NCI-H1930 (cell line): ENCODE results near the gene HUWE1.
A peak's percentile ranks its signal among the peaks of the same experiment; 100 is the strongest.
"Not testable (repeated sequence)": the region's sequence is repeated elsewhere in the genome, so short reads cannot be mapped to it uniquely, and the experiment has no call there.

Source experiments
- DNase-seq, 2 experiments: peaks; one replicate each; lab custom pipeline; 2025; lab: John Stamatoyannopoulos, UW

HUWE1 gene

DNA sequence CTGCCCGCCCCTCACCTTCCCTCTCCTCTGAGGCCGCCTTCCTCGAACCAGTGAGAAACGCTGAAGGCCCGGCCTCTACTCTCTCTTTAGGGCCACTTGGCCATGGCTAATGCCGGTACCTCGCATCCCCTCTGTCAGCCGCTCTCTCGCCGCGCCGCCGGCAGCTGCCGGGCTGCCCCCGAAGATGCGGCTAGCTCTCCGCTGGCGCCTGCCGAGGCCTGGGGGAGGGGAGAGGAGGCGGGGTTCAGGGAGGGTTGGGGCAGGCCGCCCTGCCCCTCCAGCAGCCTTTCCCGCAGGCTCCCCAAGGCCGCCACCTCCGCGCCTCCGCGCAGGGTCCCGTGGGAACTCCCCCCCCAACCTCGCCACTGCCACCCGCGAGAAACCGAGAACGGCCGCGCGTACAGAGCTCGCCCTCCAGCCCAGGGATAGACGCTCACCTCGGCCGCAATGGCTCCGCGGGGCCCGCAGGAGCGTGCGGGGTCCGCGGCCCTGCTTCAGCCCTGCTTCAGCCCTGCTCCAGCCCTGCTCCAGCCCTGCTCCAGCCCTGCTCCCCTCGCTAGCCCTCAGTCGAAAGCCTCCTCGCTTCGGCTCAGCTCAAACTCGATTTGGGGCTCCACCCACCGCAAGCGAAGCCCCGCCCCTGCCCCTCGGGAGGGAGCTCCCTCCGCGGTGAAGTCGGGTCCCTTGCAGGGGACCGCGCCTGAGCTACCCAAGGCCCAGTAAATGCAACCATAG lies at the start of gene HUWE1:
Gene HUWE1 (minus strand): TSS at position 569 of the 735 bp plus-strand sequence. CDS start 32,612 bp downstream, outside the sequence.
- peak; percentile 74 to 78 for DNase-seq

DNA sequence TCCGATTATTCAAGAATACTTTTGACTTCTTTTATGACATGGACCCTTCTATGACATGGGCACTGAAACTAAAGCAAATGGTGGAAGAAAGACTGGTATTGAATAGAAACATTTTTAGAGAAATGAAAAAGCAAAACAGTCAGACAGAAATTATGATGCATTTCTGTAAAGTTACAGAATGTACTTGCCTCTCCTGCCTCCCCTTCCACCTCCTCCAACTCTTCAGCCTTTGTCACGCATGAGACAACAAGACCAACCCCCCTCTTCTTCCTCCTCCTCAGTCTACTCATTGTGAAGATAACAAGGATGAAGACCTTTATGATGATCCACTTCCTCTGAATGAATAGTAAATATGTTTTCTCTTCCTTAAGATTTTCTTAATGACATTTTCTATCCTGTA lies 46.3 kb upstream of the HUWE1 start:
- no peak for DNase-seq

- no peak for DNase-seq
Observed at GRCh38 chrX:53729751-53730150, 43.2 kb upstream of the HUWE1 start.

DNA sequence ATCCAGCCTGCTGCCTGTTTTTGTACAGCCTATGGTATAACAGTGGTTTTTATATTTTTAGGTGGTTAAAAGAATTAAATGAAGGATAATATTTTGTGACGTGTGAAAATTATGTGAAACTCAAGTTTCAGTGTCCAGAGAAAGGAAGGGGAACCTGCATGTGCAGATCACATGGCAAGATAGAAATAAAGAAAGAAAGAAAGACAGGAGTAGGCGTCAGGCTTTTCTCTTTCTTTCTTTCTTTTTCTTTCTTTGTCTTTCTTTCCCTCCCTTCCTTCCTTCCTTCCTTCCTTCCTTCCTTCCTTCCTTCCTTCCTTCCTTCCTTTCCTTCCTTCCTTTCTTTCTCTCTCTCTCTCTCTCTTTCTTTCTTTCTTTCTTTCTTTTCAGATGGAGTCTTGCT lies 42.0 kb upstream of the HUWE1 start:
- no peak for DNase-seq

- DNase-seq: no peak
Observed at GRCh38 chrX:53724872-53725271, 38.4 kb upstream of the HUWE1 start.

- DNase-seq: no peak
Observed at GRCh38 chrX:53723381-53723780, 36.9 kb upstream of the HUWE1 start.

- DNase-seq: not testable (repeated sequence)
Observed at GRCh38 chrX:53721610-53722009, 35.1 kb upstream of the HUWE1 start.

DNA sequence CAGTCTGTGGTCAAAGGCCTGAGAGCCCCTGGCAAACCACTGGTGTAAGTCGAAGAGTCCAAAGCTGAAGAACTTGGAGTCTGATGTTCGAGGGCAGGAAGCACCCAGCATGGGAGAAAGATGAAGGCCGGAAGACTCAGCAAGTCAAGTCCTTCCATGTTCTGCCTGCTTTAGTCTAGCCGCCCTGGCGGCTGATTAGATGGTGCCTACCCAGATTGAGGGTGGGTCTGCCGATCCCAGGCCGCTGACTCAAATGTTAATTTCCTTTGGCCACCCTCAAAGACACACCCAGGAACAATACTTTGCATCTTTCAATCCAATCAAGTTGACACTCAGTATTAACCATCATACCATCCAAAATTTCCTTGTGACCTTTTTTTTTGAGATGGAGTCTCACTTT lies 33.1 kb upstream of the HUWE1 start:
- not testable (repeated sequence) for DNase-seq

DNA sequence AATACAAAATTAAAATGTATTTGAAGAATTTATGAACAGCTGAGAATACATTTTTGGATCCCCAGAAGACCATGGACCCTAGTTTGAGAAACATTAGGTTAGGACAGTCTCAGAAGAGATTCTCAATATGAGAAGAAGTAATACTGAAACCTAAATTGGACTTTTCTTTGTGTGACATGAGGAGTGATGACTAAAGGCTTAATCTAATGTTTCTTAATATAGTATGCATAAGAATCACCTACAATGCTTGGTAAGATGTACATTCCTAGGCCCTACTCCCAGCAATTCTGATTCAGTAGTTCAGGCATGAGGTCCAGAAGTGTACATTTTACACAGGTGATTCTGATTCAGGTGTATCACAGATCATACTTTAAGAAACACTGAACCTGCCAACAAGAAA lies 31.6 kb upstream of the HUWE1 start:
- DNase-seq: no peak

DNA sequence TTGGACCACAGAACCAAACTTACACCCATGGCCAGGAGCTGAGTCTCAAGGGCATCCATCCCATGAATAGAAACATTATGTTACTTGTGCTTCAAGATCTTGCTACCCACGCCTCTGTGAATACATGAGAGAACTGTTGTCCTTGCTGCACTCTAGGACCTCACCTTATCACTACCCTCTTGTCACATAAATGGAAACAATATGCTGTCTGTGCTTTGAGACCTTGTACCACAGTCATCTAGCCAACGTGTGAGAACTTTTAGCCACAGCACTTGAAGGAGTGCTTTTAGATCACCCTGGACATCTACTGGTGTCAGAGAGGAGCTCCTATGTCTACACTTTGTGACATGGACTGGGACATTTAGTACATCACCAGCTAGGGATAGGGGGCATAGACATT lies 30.7 kb upstream of the HUWE1 start:
- DNase-seq: no peak

DNA sequence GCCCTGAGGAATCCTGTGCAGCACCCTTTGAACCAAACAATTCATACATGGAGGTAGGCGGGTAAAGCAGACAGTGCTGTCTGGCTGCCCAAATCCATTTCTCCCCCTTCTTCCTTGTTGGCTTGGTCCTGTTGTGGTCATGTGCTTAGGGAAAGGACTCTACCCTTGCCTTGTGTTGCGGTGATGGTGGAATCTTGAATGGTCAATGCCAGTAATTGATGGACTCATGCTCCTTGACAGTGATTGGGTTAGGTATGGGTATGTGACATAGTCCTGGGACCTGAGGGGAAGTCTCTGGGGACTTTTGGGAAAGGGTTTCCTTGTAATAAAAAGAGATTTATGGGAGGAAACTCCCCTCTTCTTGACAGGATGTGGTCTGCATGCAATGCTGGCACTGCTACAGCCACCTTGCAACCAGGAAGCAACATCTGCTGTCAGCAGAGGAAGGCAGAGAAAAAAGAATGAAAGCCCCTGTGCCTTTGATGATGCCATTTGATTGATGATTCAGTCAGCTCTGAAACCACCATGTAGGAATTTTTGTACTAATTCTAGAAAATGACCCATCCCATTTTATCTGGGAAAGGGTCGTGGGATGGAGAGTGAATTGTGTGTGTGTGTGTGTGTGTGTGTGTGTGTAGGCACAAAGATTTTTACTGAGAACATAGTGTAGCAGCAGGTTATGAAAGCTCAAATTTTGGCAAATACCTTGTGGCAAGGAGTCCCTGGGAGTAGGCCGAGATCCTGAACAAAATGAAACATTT lies 30.0 kb upstream of the HUWE1 start:
- no peak for DNase-seq

DNA sequence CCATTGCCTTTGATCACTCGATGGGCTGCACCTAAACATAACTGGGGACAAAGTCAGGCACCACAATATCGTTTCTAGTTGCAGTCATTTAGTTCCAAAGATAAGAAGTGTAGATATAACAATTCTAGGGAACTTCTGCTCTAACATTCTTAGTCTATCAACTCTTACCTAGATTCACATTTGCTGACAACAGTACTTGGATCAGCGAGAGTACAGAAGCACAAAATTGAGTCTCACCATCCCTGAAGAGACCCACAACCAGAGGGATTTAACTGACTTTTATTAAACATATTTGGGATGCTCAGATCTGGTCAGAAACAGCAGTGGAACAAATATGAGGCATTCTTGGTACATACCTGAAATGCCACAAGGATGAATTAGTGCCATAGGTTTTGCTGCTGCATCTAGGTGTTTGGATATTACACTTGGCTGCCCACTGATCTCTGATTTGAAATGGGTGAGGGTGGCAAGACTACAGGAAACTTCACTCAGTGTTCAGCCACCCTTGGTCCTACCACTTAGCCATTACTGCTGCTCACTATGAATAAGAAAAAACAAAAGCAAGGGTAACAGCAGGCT lies 28.9 kb upstream of the HUWE1 start:
- no peak for DNase-seq

- DNase-seq: no peak
Observed at GRCh38 chrX:53714580-53715345, 28.2 kb upstream of the HUWE1 start.

DNA sequence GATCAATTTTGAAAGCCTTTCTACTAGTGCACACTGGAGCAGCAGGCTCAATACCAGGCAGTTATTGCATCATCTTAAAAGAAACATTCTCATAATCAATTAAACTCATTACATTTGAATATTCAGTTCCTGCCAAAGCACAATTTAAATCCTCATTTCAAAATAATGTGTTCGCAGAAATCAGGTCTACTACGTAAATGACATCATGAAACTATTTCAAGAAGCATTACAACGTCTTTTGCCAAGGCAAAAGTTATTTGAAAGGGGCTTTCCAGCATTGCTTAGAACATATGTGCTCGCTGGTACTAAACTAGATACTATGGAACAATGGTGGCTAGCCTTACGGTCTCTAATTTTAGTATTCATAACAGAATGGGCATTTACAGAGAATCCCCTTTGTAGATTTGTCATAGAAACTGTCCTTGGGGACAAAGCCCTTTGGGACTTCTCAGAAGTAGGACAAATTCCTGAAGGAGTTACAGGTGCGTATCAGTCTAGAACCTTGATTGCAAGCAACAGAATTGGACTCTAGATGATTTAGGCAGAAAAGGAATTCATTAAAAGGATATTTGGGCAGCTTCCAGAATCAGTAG lies 27.6 kb upstream of the HUWE1 start:
- DNase-seq: no peak

GRCh38 chrX:53711436-53711835 lies 24.9 kb upstream of the HUWE1 start:
- no peak for DNase-seq

DNA sequence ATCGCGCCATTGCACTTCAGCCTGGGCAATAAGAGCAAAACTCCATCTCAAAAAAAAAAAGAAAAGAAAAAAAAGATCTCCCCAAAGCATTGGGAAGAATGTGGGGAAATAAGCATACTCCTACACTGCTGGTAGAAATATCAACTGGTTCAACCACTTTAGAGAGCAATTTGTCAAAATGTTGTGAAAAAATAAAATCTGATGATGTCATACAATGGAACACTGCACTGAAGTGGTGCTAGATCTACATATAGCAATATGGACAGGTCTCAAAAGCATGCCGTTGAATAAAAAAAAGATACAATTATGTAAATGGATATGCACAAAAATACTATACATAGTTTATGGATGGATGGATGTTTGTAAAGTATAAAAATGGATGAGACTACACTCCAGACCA lies 18.3 kb upstream of the HUWE1 start:
- DNase-seq: no peak

DNA sequence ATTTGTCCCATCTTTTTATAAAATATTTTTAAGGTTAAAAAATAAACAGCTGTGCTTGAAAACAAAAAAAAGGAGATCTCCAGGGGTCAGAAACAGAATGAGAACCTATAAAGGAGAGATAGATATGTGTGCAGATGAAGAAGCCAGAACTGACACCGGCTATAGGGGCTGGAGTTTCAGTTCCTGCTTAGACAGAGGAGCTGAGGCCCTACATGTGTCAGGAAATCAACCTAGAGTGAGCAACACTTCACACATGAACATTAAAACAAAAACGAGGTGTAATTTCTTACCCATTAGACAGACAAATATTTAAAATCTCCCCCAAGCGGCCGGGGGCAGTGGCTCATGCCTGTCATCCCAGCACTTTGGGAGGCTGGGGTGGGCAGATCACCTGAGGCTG lies 17.8 kb upstream of the HUWE1 start:
- no peak for DNase-seq

DNA sequence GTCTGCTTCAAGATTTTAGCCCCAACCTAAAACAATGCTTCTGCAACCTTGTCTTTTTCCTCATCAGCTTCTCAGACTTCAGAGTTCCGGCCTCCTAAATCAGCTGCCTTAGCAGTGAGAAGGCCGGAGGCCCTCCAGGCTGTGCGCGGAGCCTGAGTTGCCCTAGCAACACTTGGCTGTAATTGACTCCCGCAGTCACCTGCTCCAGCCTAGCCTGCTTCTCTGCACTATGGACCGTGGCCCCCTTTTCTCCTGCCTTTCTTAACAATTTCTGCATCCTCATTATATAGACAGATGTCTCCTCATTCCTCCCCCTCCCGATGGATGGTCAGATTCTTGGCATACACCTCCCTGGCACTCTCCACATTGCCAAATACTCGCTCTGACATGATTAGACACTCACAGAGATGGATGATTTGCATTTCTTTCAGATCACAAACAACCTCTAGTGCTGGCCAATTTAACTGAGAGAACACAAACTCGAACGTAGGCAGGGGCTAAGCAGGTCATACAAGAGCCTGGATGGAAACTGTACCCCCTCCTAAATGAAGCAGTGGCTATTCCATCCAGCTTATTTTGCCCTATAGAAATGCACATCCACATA lies 9.5 kb upstream of the HUWE1 start:
- DNase-seq: peak; percentile 6 to 25

DNA sequence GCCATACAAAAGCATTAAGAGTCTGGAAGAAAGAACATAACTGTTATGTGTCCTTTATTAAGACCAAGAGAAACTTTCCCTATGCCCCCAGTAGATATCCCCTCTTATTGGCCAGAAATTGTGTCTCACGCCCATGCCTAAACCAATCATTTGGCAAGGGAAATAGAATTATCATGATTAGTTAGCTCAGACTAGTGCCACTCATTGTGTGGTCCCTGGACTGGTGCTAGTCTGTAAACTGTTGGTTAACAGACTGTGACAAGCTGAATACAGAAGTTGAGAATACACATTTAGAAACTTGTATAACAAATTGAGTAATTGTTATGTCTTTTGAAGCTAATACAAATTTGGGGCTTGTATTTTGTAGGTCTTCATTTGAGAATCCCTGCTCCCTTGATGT lies 8.1 kb upstream of the HUWE1 start:
- no peak for DNase-seq

DNA sequence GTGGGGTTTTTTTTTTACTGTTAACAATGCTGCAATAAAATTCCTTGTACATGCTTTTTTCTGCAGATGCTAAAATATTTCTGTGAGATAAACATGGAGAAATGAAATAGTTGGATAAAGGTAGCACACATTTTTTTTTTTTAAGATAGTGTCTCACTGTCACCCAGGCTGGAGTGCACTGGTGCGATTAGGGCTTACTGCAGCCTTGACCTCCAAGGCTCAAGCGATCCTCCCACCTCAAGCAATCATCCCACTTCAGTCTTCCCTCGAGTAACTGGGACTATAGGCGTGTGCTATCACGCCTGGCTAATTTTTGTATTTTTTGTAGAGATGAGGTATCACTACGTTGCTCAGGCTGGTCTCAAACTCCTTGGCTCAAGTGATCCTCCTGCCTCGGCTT lies 1.8 kb upstream of the HUWE1 start:
- DNase-seq: no peak

DNA sequence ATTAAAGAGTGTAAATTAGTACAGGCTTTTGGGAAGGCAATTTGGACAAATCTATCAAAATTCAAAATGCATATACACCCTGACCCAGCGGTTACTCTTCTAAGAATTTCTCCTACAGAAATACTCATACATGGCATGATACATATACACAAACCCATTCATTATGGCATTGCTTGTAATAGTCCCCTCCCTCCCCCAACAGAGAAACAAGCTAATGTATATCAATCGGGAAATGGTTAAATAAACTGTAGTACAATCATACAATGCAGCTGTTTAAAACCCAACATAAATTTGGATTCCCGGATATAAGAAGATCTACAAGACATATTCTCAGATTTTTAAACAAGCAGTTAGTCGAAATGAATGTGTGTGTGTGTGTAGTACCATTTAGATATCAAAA lies 808 bp downstream of the HUWE1 start:
- DNase-seq: no peak
